ENCODE measurements around the gene MUC13. TPM values are rescaled to one million over a fixed set of nuclear protein-coding genes. Genes with fewer than 3 reads are reported as not detected.

The MUC13 gene
- total and polyA plus RNA-seq, 9 of the 15 experiments (the other 6 are each of a cell fraction or from before 2014, with no cell fraction given), result 0.09 TPM; not detected in 8

DNA sequence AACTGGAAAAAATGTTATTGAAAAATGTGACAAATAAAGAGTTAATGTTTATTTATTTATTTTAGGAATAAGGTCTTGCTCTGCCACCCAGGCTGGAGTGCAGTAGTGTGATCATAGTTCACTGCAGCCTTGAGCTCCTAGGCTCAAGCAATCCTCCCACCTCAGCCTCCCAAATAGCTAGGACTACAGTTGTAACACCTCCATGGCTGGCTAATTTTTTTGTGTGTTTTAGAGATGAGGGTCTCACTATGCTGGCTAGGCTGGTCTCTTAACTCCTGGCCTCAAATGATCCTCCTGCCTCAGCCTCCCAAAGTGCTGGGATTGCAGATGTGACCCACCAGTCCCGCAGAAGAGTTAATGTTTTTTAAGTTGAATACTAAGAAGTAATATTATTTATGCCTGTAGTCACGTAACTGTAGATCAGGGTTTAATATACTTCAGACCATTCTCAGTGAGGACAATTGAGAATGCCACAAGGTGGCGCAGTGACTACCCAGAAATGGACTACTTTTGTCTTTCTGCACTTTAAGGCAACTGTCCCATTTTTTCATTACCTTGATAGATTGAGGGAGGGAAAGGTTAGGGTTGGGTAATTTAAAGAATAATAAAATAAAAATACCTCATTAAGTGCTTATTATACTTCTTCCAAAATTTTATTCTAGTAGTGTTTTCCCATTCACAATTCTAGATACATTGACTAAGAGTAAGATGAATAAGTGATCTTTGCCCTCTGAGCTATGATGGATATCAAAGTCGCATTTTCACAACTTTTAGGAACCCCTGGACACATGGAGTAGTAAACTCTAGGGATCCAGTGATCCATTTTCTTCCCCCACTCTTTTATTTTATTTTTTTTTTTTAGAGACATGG, 6.0 kb downstream of the MUC13 start (continued):
- TF ChIP-seq, protein P1, sequence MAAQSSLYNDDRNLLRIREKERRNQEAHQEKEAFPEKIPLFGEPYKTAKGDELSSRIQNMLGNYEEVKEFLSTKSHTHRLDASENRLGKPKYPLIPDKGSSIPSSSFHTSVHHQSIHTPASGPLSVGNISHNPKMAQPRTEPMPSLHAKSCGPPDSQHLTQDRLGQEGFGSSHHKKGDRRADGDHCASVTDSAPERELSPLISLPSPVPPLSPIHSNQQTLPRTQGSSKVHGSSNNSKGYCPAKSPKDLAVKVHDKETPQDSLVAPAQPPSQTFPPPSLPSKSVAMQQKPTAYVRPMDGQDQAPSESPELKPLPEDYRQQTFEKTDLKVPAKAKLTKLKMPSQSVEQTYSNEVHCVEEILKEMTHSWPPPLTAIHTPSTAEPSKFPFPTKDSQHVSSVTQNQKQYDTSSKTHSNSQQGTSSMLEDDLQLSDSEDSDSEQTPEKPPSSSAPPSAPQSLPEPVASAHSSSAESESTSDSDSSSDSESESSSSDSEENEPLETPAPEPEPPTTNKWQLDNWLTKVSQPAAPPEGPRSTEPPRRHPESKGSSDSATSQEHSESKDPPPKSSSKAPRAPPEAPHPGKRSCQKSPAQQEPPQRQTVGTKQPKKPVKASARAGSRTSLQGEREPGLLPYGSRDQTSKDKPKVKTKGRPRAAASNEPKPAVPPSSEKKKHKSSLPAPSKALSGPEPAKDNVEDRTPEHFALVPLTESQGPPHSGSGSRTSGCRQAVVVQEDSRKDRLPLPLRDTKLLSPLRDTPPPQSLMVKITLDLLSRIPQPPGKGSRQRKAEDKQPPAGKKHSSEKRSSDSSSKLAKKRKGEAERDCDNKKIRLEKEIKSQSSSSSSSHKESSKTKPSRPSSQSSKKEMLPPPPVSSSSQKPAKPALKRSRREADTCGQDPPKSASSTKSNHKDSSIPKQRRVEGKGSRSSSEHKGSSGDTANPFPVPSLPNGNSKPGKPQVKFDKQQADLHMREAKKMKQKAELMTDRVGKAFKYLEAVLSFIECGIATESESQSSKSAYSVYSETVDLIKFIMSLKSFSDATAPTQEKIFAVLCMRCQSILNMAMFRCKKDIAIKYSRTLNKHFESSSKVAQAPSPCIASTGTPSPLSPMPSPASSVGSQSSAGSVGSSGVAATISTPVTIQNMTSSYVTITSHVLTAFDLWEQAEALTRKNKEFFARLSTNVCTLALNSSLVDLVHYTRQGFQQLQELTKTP (IDR thresholded peaks at IDR 0.05; ENCODE audit: low read depth in 1 of 2, partially characterized antibody in 2 of 2), result no peak
- peak; percentile 52; the same call in 1 of the 2 replicates for TF ChIP-seq SMC3 (conservative IDR thresholded peaks at IDR 0.05; ENCODE audit: insufficient read depth, low read depth, low read length)
- TF ChIP-seq, protein P2, sequence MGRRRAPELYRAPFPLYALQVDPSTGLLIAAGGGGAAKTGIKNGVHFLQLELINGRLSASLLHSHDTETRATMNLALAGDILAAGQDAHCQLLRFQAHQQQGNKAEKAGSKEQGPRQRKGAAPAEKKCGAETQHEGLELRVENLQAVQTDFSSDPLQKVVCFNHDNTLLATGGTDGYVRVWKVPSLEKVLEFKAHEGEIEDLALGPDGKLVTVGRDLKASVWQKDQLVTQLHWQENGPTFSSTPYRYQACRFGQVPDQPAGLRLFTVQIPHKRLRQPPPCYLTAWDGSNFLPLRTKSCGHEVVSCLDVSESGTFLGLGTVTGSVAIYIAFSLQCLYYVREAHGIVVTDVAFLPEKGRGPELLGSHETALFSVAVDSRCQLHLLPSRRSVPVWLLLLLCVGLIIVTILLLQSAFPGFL (CRISPR knock-in tag; IDR thresholded peaks at IDR 0.05), result no peak

Data from K562 (cell line).